ENCODE measurements around the gene COL23A1. TPM values are rescaled to one million over a fixed set of nuclear protein-coding genes. Genes with fewer than 3 reads are reported as not detected.

Gene COL23A1
- total and polyA plus RNA-seq, 2 of the 8 experiments (the other 6 are each of a cell fraction or from before 2014, with no cell fraction given): 3.1 to 4.7 TPM

GRCh38 chr5:178478370-178478769 lies 111.8 kb downstream of the COL23A1 start:
- Histone ChIP-seq H3K27ac (ENCODE audit: low read depth, low read length) (no peak overlapping the region), H3K56ac (replicated peaks; ENCODE audit: insufficient read length, low read depth, low read length) (no peak overlapping the region), H4K20me1 (replicated peaks in 1 of 2; ENCODE audit: control insufficient read depth in 1 of 2, insufficient read depth in 2 of 2, low read length in 2 of 2) (no peaks in the 10 kb centered on the region), H3K18ac (ENCODE audit: extremely low read depth, low read length) (no peak overlapping the region), H3K4me2 (ENCODE audit: insufficient read depth in 1 of 2, low read depth in 2 of 2, low read length in 2 of 2) (no peak overlapping the region), H3K79me2 (ENCODE audit: control insufficient read depth in 1 of 2, insufficient read depth in 2 of 2, low read length in 2 of 2) (no peaks in the 10 kb centered on the region), H3K4me3 (ENCODE audit: extremely low read depth in 1 of 4, insufficient read depth in 2 of 4, low read depth in 3 of 4, low read length in 4 of 4) (no peak overlapping the region), H2BK20ac (ENCODE audit: low read length) (no peak overlapping the region), H2BK120ac (replicated peaks; ENCODE audit: low read depth, low read length) (no peak overlapping the region), H3K9ac (replicated peaks in 1 of 4; ENCODE audit: extremely low read depth in 1 of 4, low read depth in 3 of 4, low read length in 3 of 4) (no peak overlapping the region), H2BK5ac (ENCODE audit: low read depth, low read length) (no peak overlapping the region), H3K9me3 (ENCODE audit: insufficient read depth in 2 of 2, low read depth in 1 of 2, low read length in 1 of 2) (peaks cover 0 to 6% of the 10 kb centered on the region in 2 experiments; a peak in 2 of 4 replicates), H3K4me1 (replicated peaks in 1 of 4; ENCODE audit: control insufficient read depth in 3 of 4, insufficient read depth in 4 of 4, low read length in 3 of 4) (no peaks in the 10 kb centered on the region), H3K27me3 (replicated peaks in 1 of 4; ENCODE audit: control insufficient read depth in 3 of 4, extremely low read depth in 1 of 4, insufficient read depth in 3 of 4, low read length in 3 of 4) (no peaks in the 10 kb centered on the region), H3K23me2 (ENCODE audit: low read depth, low read length) (no peaks in the 10 kb centered on the region), H3K14ac (ENCODE audit: insufficient read length) (no peak overlapping the region), H3K36me3 (ENCODE audit: control insufficient read depth in 2 of 4, insufficient read depth in 4 of 4, low read length in 3 of 4) (no peaks in the 10 kb centered on the region), H4K91ac (replicated peaks; ENCODE audit: insufficient read length, low read length) (no peak overlapping the region), H3K23ac (ENCODE audit: insufficient read length) (no peak overlapping the region), H2AK5ac (ENCODE audit: low read depth, low read length) (no peak overlapping the region), H2AFZ (ENCODE audit: low read length) (no peak overlapping the region), H4K5ac (ENCODE audit: insufficient read length, low read depth, low read length) (no peak overlapping the region), H3K4ac (replicated peaks; ENCODE audit: insufficient read length, low read depth, low read length) (no peak overlapping the region), H3K79me1 (ENCODE audit: low read depth, low read length) (no peaks in the 10 kb centered on the region), H2BK12ac (ENCODE audit: low read depth, low read length) (no peak overlapping the region), H4K8ac (ENCODE audit: extremely low read depth, insufficient read depth, low read length) (no peak overlapping the region), H2BK15ac (ENCODE audit: low read length) (no peak overlapping the region)
- FAIRE-seq (no peak), DNase-seq (ENCODE audit: low read depth in 1 of 2, low spot score in 2 of 2) (no peak)
- POLR2A ChIA-PET (ENCODE audit: partially characterized antibody): interaction anchor here (1.1 kb wide), 1 partner anchor 13 kb away, joined by 3 read pairs; no protein-coding TSS in a partner anchor
- CTCF ChIA-PET (ENCODE audit: partially characterized antibody): interaction anchor here (1.3 to 1.9 kb wide), 2 partner anchors 17 to 68 kb away, joined by 3 to 9 read pairs; no protein-coding TSS in a partner anchor
- 80% methylated on average over 5 of the region's 5 CpGs; no CpG with 5 or more reads in 1 of the 2 experiments for WGBS, 2 experiments (ENCODE audit: extremely low coverage in 1 of 2, insufficient coverage in 1 of 2, insufficient read length in 1 of 2, insufficient replicate concordance in 2 of 2, low coverage in 1 of 2, low lambda C conversion rate in 2 of 2, missing lambda C conversion rate in 1 of 2)
- TF ChIP-seq SP4 (IDR thresholded peaks at IDR 0.05; ENCODE audit: low read length) (no peak), TAF1 (IDR thresholded peaks at IDR 0.05; ENCODE audit: low read depth, low read length) (no peak), MAFK (IDR thresholded peaks at IDR 0.05; ENCODE audit: low read depth, low read length) (no peak), SIRT6 (IDR thresholded peaks at IDR 0.05; ENCODE audit: low read length) (no peak), TCF12 (IDR thresholded peaks at IDR 0.05; ENCODE audit: low read depth, low read length) (no peak), RFX5 (IDR thresholded peaks at IDR 0.05; ENCODE audit: borderline replicate concordance, low read depth, low read length) (no peak), TEAD4 (IDR thresholded peaks at IDR 0.05; ENCODE audit: low read depth, low read length) (no peak), KDM4A (IDR thresholded peaks at IDR 0.05; ENCODE audit: low read depth, low read length, severe bottlenecking) (no peak), SAP30 (IDR thresholded peaks at IDR 0.05; ENCODE audit: insufficient read depth, insufficient replicate concordance, low read length) (no peak)
- TF ChIP-seq, protein P1, sequence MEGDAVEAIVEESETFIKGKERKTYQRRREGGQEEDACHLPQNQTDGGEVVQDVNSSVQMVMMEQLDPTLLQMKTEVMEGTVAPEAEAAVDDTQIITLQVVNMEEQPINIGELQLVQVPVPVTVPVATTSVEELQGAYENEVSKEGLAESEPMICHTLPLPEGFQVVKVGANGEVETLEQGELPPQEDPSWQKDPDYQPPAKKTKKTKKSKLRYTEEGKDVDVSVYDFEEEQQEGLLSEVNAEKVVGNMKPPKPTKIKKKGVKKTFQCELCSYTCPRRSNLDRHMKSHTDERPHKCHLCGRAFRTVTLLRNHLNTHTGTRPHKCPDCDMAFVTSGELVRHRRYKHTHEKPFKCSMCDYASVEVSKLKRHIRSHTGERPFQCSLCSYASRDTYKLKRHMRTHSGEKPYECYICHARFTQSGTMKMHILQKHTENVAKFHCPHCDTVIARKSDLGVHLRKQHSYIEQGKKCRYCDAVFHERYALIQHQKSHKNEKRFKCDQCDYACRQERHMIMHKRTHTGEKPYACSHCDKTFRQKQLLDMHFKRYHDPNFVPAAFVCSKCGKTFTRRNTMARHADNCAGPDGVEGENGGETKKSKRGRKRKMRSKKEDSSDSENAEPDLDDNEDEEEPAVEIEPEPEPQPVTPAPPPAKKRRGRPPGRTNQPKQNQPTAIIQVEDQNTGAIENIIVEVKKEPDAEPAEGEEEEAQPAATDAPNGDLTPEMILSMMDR (IDR thresholded peaks at IDR 0.05; ENCODE audit: control extremely low read depth in 1 of 3, insufficient read depth in 1 of 3, low read depth in 1 of 3, low read length in 3 of 3): no peak
- TF ChIP-seq, protein P2, sequence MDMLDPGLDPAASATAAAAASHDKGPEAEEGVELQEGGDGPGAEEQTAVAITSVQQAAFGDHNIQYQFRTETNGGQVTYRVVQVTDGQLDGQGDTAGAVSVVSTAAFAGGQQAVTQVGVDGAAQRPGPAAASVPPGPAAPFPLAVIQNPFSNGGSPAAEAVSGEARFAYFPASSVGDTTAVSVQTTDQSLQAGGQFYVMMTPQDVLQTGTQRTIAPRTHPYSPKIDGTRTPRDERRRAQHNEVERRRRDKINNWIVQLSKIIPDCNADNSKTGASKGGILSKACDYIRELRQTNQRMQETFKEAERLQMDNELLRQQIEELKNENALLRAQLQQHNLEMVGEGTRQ (IDR thresholded peaks at IDR 0.05; ENCODE audit: low read length): no peak

Measured in H1 (cell line).